Colonic mucosa (tissue), 4 donors: ENCODE measurements around the gene MUCL3. TPM values are rescaled to one million over a fixed set of nuclear protein-coding genes. Genes with fewer than 3 reads are reported as not detected.
A peak's percentile ranks its signal among the peaks of the same experiment; 100 is the strongest.

Source experiments
- DNase-seq: peaks from one replicate; pipeline ENCODE4 v3.0.0-alpha.2; 2020
- H3K27ac ChIP-seq: fragments of 200-600 bp; one replicate; pipeline ENCODE4 v1.8.0; 2021
- H3K27me3 ChIP-seq: fragments of 200-600 bp; one replicate; pipeline ENCODE4 v1.8.0; 2021
- H3K36me3 ChIP-seq: fragments of 200-600 bp; one replicate; pipeline ENCODE4 v1.8.0; 2021
- H3K4me1 ChIP-seq: fragments of 200-600 bp; one replicate; pipeline ENCODE4 v1.8.0; 2021; ENCODE audit warnings: mild to moderate bottlenecking
- H3K4me3 ChIP-seq: fragments of 200-600 bp; one replicate; pipeline ENCODE4 v1.8.0; 2021
- H3K9ac ChIP-seq, 2 donors: one replicate each; pipeline ENCODE4 v1.7.0; 2013; ENCODE audit warnings: control low read depth in 2 of 2, low read depth in 2 of 2, low read length in 2 of 2
- H3K9me3 ChIP-seq: fragments of 200-600 bp; one replicate; pipeline ENCODE4 v1.8.0; 2021
- intact Hi-C: fragments of 100-400 bp; cut with DNase I; formaldehyde crosslinking; loops from one replicate; pipeline ENCODE4 v1.14.1; 2022
- total RNA-seq, 2 donors: library from RNA; stranded (reverse); fragmentation: NEBNext Ultra II Directional in 1 of 2; extraction: Animal tissue kit (Norgen Biotek cat#: 25700) in 1 of 2; gene quantifications; one replicate each; pipeline ENCODE4 v1.2.1, GENCODE V29; 2021
- TF ChIP-seq, protein P1 (sequence below): fragments of 200-600 bp; IDR thresholded peaks from one replicate; pipeline ENCODE4 v1.8.0; 2022; ENCODE audit warnings: antibody characterized with exemption, mild to moderate bottlenecking
- donor health status: healthy.
- donor health status: DM: no; HTN: no; CAD: no.
- donor health status: DM: no; HTN: no; CAD: no.

Gene MUCL3
- total RNA-seq, 2 donors from 2014 or later: 0.30 TPM; not detected in 1

GRCh38 chr6:30945281-30945680 lies 4.5 kb downstream of the MUCL3 start:
- intact Hi-C loops: no loop called here
- H3K4me3 ChIP-seq: no peak overlapping the region
- no peak overlapping the region for H3K27ac ChIP-seq
- H3K4me1 ChIP-seq: no peaks in the 10 kb centered on the region
- TF ChIP-seq, protein P1, sequence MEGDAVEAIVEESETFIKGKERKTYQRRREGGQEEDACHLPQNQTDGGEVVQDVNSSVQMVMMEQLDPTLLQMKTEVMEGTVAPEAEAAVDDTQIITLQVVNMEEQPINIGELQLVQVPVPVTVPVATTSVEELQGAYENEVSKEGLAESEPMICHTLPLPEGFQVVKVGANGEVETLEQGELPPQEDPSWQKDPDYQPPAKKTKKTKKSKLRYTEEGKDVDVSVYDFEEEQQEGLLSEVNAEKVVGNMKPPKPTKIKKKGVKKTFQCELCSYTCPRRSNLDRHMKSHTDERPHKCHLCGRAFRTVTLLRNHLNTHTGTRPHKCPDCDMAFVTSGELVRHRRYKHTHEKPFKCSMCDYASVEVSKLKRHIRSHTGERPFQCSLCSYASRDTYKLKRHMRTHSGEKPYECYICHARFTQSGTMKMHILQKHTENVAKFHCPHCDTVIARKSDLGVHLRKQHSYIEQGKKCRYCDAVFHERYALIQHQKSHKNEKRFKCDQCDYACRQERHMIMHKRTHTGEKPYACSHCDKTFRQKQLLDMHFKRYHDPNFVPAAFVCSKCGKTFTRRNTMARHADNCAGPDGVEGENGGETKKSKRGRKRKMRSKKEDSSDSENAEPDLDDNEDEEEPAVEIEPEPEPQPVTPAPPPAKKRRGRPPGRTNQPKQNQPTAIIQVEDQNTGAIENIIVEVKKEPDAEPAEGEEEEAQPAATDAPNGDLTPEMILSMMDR: no peak
- H3K36me3 ChIP-seq: no peaks in the 10 kb centered on the region
- H3K9me3 ChIP-seq: no peaks in the 10 kb centered on the region
- no peaks in the 10 kb centered on the region for H3K27me3 ChIP-seq
- H3K9ac ChIP-seq: no peak overlapping the region
- no peak for DNase-seq

- no peaks in the 10 kb centered on the region for H3K36me3 ChIP-seq
- intact Hi-C loops: no loop called here
- H3K27me3 ChIP-seq: no peaks in the 10 kb centered on the region
- H3K4me3 ChIP-seq: no peak overlapping the region
- H3K4me1 ChIP-seq: no peaks in the 10 kb centered on the region
- no peak overlapping the region for H3K9ac ChIP-seq
- H3K27ac ChIP-seq: no peak overlapping the region
- no peak for DNase-seq
- no peaks in the 10 kb centered on the region for H3K9me3 ChIP-seq
- TF ChIP-seq, protein P1: no peak
Measured at GRCh38 chr6:30947231-30947630, 6.5 kb downstream of the MUCL3 start.

GRCh38 chr6:30948811-30949210 lies 8.0 kb downstream of the MUCL3 start:
- DNase-seq: no peak
- Histone ChIP-seq H3K9me3 (no peaks in the 10 kb centered on the region), H3K9ac (no peak overlapping the region), H3K4me3 (no peak overlapping the region), H3K27me3 (no peaks in the 10 kb centered on the region), H3K4me1 (no peaks in the 10 kb centered on the region), H3K27ac (no peak overlapping the region), H3K36me3 (no peaks in the 10 kb centered on the region)
- intact Hi-C loops: no loop called here
- TF ChIP-seq, protein P1: no peak

DNA sequence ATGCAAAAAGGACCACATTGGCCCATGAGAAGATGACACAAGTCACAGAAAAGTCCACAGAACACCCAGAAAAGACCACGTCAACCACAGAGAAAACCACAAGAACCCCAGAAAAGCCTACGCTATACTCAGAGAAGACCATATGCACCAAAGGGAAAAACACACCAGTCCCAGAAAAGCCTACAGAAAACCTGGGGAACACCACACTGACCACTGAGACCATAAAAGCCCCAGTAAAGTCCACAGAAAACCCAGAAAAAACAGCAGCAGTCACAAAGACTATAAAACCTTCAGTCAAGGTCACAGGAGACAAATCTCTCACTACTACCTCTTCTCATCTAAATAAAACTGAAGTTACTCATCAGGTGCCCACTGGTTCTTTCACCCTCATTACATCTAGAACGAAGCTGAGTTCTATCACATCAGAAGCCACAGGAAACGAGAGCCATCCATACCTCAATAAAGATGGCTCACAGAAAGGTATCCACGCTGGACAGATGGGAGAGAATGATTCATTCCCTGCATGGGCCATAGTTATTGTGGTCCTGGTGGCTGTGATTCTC lies 11.2 kb downstream of the MUCL3 start:
- TF ChIP-seq, protein P1: no peak
- intact Hi-C loops: no loop called here
- H3K27me3 ChIP-seq: peaks cover 21% of the 10 kb centered on the region
- no peaks in the 10 kb centered on the region for H3K36me3 ChIP-seq
- H3K4me1 ChIP-seq: peaks cover 4% of the 10 kb centered on the region
- H3K9me3 ChIP-seq: no peaks in the 10 kb centered on the region
- DNase-seq: no peak
- H3K27ac ChIP-seq: no peak overlapping the region
- no peak overlapping the region for H3K9ac ChIP-seq
- no peak overlapping the region for H3K4me3 ChIP-seq

- no peak for DNase-seq
- peaks cover 4% of the 10 kb centered on the region for H3K4me1 ChIP-seq
- H3K36me3 ChIP-seq: no peaks in the 10 kb centered on the region
- H3K9me3 ChIP-seq: no peaks in the 10 kb centered on the region
- TF ChIP-seq, protein P1: no peak
- intact Hi-C loops: no loop called here
- H3K4me3 ChIP-seq: peak overlapping the region; percentile 34
- peaks cover 21% of the 10 kb centered on the region for H3K27me3 ChIP-seq
- peak overlapping the region; percentile 43 to 62 for H3K9ac ChIP-seq
- H3K27ac ChIP-seq: no peak overlapping the region
Measured at GRCh38 chr6:30954631-30955366, 14.0 kb downstream of the MUCL3 start.
